Measurements from ENCODE around the gene ZMYND8.
A peak's percentile ranks its signal among the peaks of the same experiment; 100 is the strongest.

ZMYND8 gene

GRCh38 chr20:47317127-47317895 lies 39.2 kb downstream of the ZMYND8 start (continued):
- peak; percentile 99 for TF ChIP-seq ZNF133 (tag by site-specific recombination; IDR thresholded peaks at IDR 0.05)
- no peak for TF ChIP-seq KLF9 (tag by site-specific recombination; IDR thresholded peaks at IDR 0.05; ENCODE audit: low read depth)
- no peak for TF ChIP-seq ZNF157 (tag by site-specific recombination; IDR thresholded peaks at IDR 0.05)
- TF ChIP-seq REST (tag by site-specific recombination; IDR thresholded peaks at IDR 0.05) = no peak
- no peak for TF ChIP-seq ELK4 (IDR thresholded peaks at IDR 0.05; ENCODE audit: borderline replicate concordance, low read depth, low read length)
- TF ChIP-seq HIC1 (tag by site-specific recombination; IDR thresholded peaks at IDR 0.05) = peak; percentile 64; the same call in 1 of the 2 replicates
- no peak for TF ChIP-seq ZBTB20 (tag by site-specific recombination; IDR thresholded peaks at IDR 0.05)
- TF ChIP-seq ZNF266 (tag by site-specific recombination; IDR thresholded peaks at IDR 0.05; ENCODE audit: low read depth) = no peak
- no peak for TF ChIP-seq HOXC10 (CRISPR knock-in tag; IDR thresholded peaks at IDR 0.05)
- no peak for TF ChIP-seq MYNN (tag by site-specific recombination; IDR thresholded peaks at IDR 0.05; ENCODE audit: borderline replicate concordance)
- TF ChIP-seq ZNF354C (tag by site-specific recombination; IDR thresholded peaks at IDR 0.05; ENCODE audit: borderline replicate concordance, low read depth) = no peak
- TF ChIP-seq YY2 (tag by site-specific recombination; IDR thresholded peaks at IDR 0.05) = no peak
- TF ChIP-seq ZBTB49 (tag by site-specific recombination; IDR thresholded peaks at IDR 0.05; ENCODE audit: low read depth) = no peak
- no peak for TF ChIP-seq REPIN1 (tag by site-specific recombination; IDR thresholded peaks at IDR 0.05; ENCODE audit: low read depth)
- TF ChIP-seq ZNF423 (tag by site-specific recombination; IDR thresholded peaks at IDR 0.05) = no peak
- no peak for TF ChIP-seq ZBTB21 (tag by site-specific recombination; IDR thresholded peaks at IDR 0.05)
- no peak for TF ChIP-seq ZSCAN30 (tag by site-specific recombination; IDR thresholded peaks at IDR 0.05)
- no peak for TF ChIP-seq ZNF114 (tag by site-specific recombination; IDR thresholded peaks at IDR 0.05)
- TF ChIP-seq INSM2 (tag by site-specific recombination; IDR thresholded peaks at IDR 0.05) = no peak
- TF ChIP-seq ZNF629 (tag by site-specific recombination; IDR thresholded peaks at IDR 0.05) = peak; percentile 36
- no peak for TF ChIP-seq KLF16 (tag by site-specific recombination; IDR thresholded peaks at IDR 0.05)
- no peak for TF ChIP-seq ZBTB26 (tag by site-specific recombination; optimal IDR thresholded peaks at IDR 0.05)
- no peak for TF ChIP-seq SCRT2 (tag by site-specific recombination; IDR thresholded peaks at IDR 0.05)
- TF ChIP-seq ZNF324 (tag by site-specific recombination; IDR thresholded peaks at IDR 0.05) = no peak
- no peak for TF ChIP-seq ZNF175 (tag by site-specific recombination; IDR thresholded peaks at IDR 0.05)
- no peak for TF ChIP-seq PBX3 (CRISPR knock-in tag; IDR thresholded peaks at IDR 0.05)
- no peak for TF ChIP-seq TRIM28 (IDR thresholded peaks at IDR 0.05; ENCODE audit: borderline replicate concordance, low read length)

Measured in HEK293 (cell line).